Thyroid gland (tissue), 4 donors: Measurements from ENCODE around the gene ANKRD53.
A peak's percentile ranks its signal among the peaks of the same experiment; 100 is the strongest.

Experiments
- POLR2A ChIP-seq, 2 donors: fragments of 450-650 bp; IDR thresholded peaks; one replicate each; pipeline ENCODE4 v1.6.1; 2017; ENCODE audit warnings: antibody characterized with exemption in 2 of 2, mild to moderate bottlenecking in 2 of 2, moderate library complexity in 1 of 2
- TF ChIP-seq, protein P1 (sequence below), 6 experiments: fragments of 200-600 bp in 3 of 6; fragments of 450-650 bp in 3 of 6; sonication (generic) in 3 of 6; IDR thresholded peaks; one replicate each; pipeline ENCODE4 v1.5.1; 2016 to 2019; ENCODE audit warnings: antibody characterized with exemption in 6 of 6, mild to moderate bottlenecking in 2 of 6, inconsistent platforms in 1 of 6, moderate library complexity in 1 of 6

DNA sequence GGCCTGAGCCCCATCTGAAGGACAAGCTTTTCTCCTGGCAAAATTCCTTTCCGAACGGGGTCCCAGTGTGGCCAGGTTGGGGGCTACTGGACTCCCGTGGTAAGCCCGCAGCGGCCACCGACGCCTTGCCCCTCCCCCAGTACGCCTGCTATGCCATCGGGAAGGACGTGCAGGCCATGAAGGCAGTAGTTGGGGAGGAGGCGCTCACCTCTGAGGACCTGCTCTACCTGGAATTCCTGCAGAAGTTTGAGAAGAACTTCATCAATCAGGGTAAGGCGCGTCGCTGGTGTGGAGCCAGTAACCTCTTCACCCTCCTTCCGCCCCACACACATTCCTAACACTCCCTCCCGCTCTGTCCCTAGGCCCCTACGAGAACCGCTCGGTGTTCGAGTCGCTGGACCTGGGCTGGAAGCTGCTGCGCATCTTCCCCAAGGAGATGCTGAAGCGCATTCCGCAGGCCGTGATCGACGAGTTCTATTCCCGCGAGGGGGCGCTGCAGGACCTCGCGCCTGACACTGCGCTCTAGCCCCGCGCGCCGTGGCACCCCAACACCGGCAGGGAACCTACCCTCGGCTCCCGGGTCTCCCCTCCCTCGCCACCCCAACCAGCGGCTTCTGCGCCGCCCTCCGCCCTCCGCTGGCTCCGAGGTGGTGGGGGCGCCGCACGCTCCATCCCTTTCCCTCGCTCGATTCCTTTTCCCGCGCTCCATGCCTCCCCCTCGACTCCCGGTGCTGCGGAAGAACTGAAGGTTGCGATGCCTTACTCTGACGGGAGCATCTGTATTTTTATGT lies 13.6 kb upstream of the ANKRD53 start:
- TF ChIP-seq, protein P1, sequence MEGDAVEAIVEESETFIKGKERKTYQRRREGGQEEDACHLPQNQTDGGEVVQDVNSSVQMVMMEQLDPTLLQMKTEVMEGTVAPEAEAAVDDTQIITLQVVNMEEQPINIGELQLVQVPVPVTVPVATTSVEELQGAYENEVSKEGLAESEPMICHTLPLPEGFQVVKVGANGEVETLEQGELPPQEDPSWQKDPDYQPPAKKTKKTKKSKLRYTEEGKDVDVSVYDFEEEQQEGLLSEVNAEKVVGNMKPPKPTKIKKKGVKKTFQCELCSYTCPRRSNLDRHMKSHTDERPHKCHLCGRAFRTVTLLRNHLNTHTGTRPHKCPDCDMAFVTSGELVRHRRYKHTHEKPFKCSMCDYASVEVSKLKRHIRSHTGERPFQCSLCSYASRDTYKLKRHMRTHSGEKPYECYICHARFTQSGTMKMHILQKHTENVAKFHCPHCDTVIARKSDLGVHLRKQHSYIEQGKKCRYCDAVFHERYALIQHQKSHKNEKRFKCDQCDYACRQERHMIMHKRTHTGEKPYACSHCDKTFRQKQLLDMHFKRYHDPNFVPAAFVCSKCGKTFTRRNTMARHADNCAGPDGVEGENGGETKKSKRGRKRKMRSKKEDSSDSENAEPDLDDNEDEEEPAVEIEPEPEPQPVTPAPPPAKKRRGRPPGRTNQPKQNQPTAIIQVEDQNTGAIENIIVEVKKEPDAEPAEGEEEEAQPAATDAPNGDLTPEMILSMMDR (IDR thresholded peaks at IDR 0.05): peak; percentile 55 to 80 (median 70)
- TF ChIP-seq POLR2A (IDR thresholded peaks at IDR 0.05): no peak
